Common myeloid progenitor, CD34-positive (primary cell): ENCODE measurements around the gene ATXN1.
"Not testable (repeated sequence)": the region's sequence is repeated elsewhere in the genome, so short reads cannot be mapped to it uniquely, and the experiment has no call there.

Experiments
- CTCF ChIA-PET: fragments of 350-600 bp; sonication (Branson Sonifier 250); formaldehyde crosslinking; loops from one replicate; lab custom pipeline; 2021; ENCODE audit warnings: antibody characterized with exemption; lab: Charles Lee
- POLR2A ChIA-PET: fragments of 350-600 bp; sonication (Branson Sonifier 250); formaldehyde crosslinking; loops from one replicate; lab custom pipeline; 2021; ENCODE audit warnings: antibody characterized with exemption; lab: Charles Lee
- DNase-seq, 3 donors: peaks; one replicate each; pipeline versions ENCODE4 v3.0.0 to v3.0.0-alpha.2; 2013
- H3K27ac ChIP-seq, 2 experiments: 1 replicate in 1 of 2; 2 replicates in 1 of 2; pipeline ENCODE4 v1.7.0; 2013; ENCODE audit warnings: inconsistent platforms in 2 of 2, low read length in 2 of 2, mild to moderate bottlenecking in 2 of 2, low read depth in 1 of 2, moderate library complexity in 1 of 2; ENCODE audit not compliant: severe bottlenecking in 2 of 2, insufficient read depth in 1 of 2, poor library complexity in 1 of 2
- H3K27me3 ChIP-seq, 5 experiments: replicated peaks in 2 of 5; 1 replicate in 3 of 5; 2 replicates in 2 of 5; pipeline versions ENCODE4 v1.6.1 to v1.7.0; 2013; ENCODE audit warnings: low read length in 4 of 5, mild to moderate bottlenecking in 2 of 5, moderate library complexity in 2 of 5, inconsistent platforms in 1 of 5; ENCODE audit not compliant: insufficient read depth in 5 of 5, control insufficient read depth in 4 of 5
- H3K36me3 ChIP-seq, 4 experiments: 1 replicate in 2 of 4; 2 replicates in 2 of 4; pipeline versions ENCODE4 v1.6.1 to v1.7.0; 2013; ENCODE audit warnings: low read length in 3 of 4, control low read depth in 1 of 4, mild to moderate bottlenecking in 1 of 4; ENCODE audit not compliant: control insufficient read depth in 4 of 4, insufficient read depth in 4 of 4
- H3K4me1 ChIP-seq, 4 experiments: 1 replicate in 3 of 4; 2 replicates in 1 of 4; pipeline versions ENCODE4 v1.6.1 to v1.7.1; 2013; ENCODE audit warnings: low read length in 3 of 4, mild to moderate bottlenecking in 3 of 4, control low read depth in 1 of 4, inconsistent platforms in 1 of 4, moderate library complexity in 1 of 4; ENCODE audit not compliant: control insufficient read depth in 4 of 4, insufficient read depth in 4 of 4; ENCODE audit errors: control extremely low read depth in 1 of 4
- H3K4me3 ChIP-seq, 7 experiments: 1 replicate in 4 of 7; 2 replicates in 3 of 7; pipeline versions ENCODE4 v1.5.1 to v1.7.0; 2013; ENCODE audit warnings: mild to moderate bottlenecking in 7 of 7, low read length in 6 of 7, moderate library complexity in 6 of 7, inconsistent platforms in 2 of 7, low read depth in 2 of 7, control low read depth in 1 of 7; ENCODE audit not compliant: insufficient read depth in 4 of 7, control insufficient read depth in 1 of 7; ENCODE audit errors: extremely low read depth in 1 of 7
- H3K9me3 ChIP-seq, 5 experiments: 1 replicate in 4 of 5; 2 replicates in 1 of 5; pipeline versions ENCODE4 v1.6.1 to v1.7.1; 2013; ENCODE audit warnings: low read length in 4 of 5, mild to moderate bottlenecking in 2 of 5, inconsistent platforms in 1 of 5, low read depth in 1 of 5, moderate library complexity in 1 of 5; ENCODE audit not compliant: control insufficient read depth in 4 of 5, insufficient read depth in 2 of 5; ENCODE audit errors: control extremely low read depth in 1 of 5
- WGBS: methylation state at CpG from one replicate; pipeline ENCODE4 v1.1.5; 2013; ENCODE audit not compliant: insufficient coverage; 5-methylcytosine and 5-hydroxymethylcytosine counted together

ATXN1 gene

DNA sequence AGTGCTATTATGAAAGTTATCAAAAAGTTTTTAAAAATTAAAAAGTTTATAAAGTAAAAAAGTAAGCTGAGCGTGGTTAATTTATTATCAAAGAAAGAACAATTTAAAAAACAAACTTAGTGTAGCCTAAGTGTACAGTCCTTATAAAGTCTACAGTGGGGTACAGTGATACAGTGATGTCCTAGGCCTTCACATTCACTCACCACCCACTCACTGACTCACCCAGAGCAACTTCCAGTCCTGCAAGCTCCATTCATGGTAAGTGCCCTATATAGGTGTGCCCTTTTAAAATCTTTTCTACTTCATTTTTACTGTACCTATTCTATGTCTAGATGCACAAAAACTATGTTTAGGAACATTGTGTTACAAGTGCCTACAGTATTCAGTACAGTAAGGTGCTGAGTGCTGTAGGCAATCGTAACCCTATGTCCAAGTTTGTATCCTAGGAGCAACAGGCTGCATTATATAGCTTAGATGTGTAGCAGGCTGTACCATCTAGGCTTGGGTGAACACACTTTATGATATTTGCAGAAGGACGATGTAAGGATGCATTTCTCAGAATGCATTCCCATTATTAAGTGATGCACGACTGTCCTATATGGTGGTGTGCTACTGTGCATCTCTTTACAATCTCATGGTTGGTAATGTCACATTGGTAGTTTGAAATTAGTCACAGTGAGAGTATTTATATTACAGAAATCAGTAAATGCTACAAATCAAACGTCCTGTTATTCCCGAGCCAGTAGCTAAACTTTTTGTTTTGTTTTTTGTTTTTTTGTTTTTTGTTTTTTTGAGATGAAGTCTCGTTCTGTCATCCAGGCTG lies 364.6 kb downstream of the ATXN1 start:
- 100% methylated on average over 3 of the region's 7 CpGs for WGBS
- DNase-seq: no peak
- Histone ChIP-seq H3K4me1 (no peaks in the 10 kb centered on the region), H3K36me3 (no peaks in the 10 kb centered on the region), H3K4me3 (no peak overlapping the region), H3K9me3 (no peaks in the 10 kb centered on the region), H3K27ac (no peak overlapping the region), H3K27me3 (no peaks in the 10 kb centered on the region)
- CTCF ChIA-PET: interaction anchor here (1.3 kb wide), 1 partner anchor 14 kb away, joined by 3 read pairs; no protein-coding TSS in a partner anchor
- POLR2A ChIA-PET: interaction anchor here (0.7 kb wide), 1 partner anchor 9 kb away, joined by 4 read pairs; no protein-coding TSS in a partner anchor

DNA sequence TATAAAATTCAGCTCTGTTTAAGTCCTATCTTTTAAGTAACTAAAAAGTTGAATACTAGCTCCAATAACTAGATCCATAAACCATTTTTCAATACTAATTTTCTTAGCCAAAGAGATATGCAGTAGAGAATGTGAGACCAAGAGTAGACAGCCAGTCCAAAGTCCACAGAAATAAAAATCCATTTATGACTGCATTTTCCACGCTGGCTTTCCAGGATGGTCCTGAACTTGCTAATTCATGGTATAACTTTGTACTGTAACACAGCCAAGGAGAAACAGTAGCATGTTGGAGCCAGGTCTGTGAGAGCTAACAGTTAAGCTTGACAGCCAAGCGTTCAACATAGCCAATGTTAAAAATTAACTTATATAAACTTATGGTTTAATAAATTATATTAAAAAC lies 366.6 kb downstream of the ATXN1 start:
- Histone ChIP-seq H3K27me3 (no peaks in the 10 kb centered on the region), H3K9me3 (no peaks in the 10 kb centered on the region), H3K27ac (no peak overlapping the region), H3K4me1 (no peaks in the 10 kb centered on the region), H3K4me3 (no peak overlapping the region), H3K36me3 (no peaks in the 10 kb centered on the region)
- POLR2A ChIA-PET: no interaction called here
- CTCF ChIA-PET: interaction anchor here (1.0 to 1.1 kb wide), 2 partner anchors 20 to 61 kb away, joined by 3 read pairs; no protein-coding TSS in a partner anchor
- WGBS: 89% methylated on average over 1 of the region's 2 CpGs
- no peak for DNase-seq

DNA sequence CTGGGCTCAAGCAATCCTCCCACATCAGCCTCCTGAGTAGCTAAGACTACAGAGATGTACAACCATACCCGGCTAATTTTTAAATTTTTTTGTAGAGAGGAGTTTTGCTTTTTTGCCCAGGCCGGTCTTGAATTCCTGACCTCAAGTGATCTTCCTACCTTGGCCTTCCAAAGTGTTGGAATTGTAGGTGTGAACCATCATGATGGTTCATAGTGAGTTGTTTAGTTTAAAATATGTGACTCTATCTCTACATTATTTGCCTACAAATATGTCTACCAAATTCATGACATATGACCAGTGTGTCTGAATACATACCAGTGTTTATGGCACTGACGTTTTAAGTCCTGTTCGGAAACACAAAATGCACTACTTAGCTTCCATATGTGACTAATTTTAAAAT lies 367.9 kb downstream of the ATXN1 start:
- Histone ChIP-seq H3K9me3 (no peaks in the 10 kb centered on the region), H3K4me3 (no peak overlapping the region), H3K4me1 (no peaks in the 10 kb centered on the region), H3K27ac (no peak overlapping the region), H3K36me3 (no peaks in the 10 kb centered on the region), H3K27me3 (no peaks in the 10 kb centered on the region)
- CTCF ChIA-PET: no interaction called here
- DNase-seq: no peak
- POLR2A ChIA-PET: no interaction called here
- no CpG with 5 or more reads among the region's 4 CpGs for WGBS

GRCh38 chr6:16392010-16392409 lies 369.2 kb downstream of the ATXN1 start:
- no peaks in the 10 kb centered on the region for H3K27me3 ChIP-seq
- ChIA-PET CTCF (no interaction called here), POLR2A (no interaction called here)
- DNase-seq: no peak
- no peaks in the 10 kb centered on the region for H3K4me1 ChIP-seq
- 100% methylated on average over 1 of the region's 1 CpG for WGBS
- H3K27ac ChIP-seq: no peak overlapping the region
- no peaks in the 10 kb centered on the region for H3K36me3 ChIP-seq
- H3K9me3 ChIP-seq: no peaks in the 10 kb centered on the region
- H3K4me3 ChIP-seq: no peak overlapping the region

- no peaks in the 10 kb centered on the region for H3K4me1 ChIP-seq
- H3K27me3 ChIP-seq: no peaks in the 10 kb centered on the region
- 0% methylated on average over 1 of the region's 2 CpGs for WGBS
- H3K27ac ChIP-seq: no peak overlapping the region
- DNase-seq: no peak
- ChIA-PET CTCF (no interaction called here), POLR2A (no interaction called here)
- no peak overlapping the region for H3K4me3 ChIP-seq
- no peaks in the 10 kb centered on the region for H3K36me3 ChIP-seq
- no peaks in the 10 kb centered on the region for H3K9me3 ChIP-seq
Measured at GRCh38 chr6:16391451-16391912, 369.8 kb downstream of the ATXN1 start.

GRCh38 chr6:16390909-16391450 lies 370.3 kb downstream of the ATXN1 start:
- no CpG with 5 or more reads among the region's 6 CpGs for WGBS
- H3K27ac ChIP-seq, H3K36me3 ChIP-seq, DNase-seq, H3K9me3 ChIP-seq, H3K4me3 ChIP-seq, H3K27me3 ChIP-seq, CTCF ChIA-PET, H3K4me1 ChIP-seq, POLR2A ChIA-PET: not testable (repeated sequence)

GRCh38 chr6:16389642-16390041 lies 371.6 kb downstream of the ATXN1 start:
- no peaks in the 10 kb centered on the region for H3K4me1 ChIP-seq
- no peaks in the 10 kb centered on the region for H3K36me3 ChIP-seq
- no peak overlapping the region for H3K27ac ChIP-seq
- DNase-seq: no peak
- H3K4me3 ChIP-seq: no peak overlapping the region
- H3K27me3 ChIP-seq: no peaks in the 10 kb centered on the region
- no peaks in the 10 kb centered on the region for H3K9me3 ChIP-seq
- WGBS: 100% methylated on average over 1 of the region's 2 CpGs
- ChIA-PET CTCF (interaction anchor here (0.8 to 1.0 kb wide), 2 partner anchors 81 to 697 kb away, joined by 3 read pairs; no protein-coding TSS in a partner anchor), POLR2A (no interaction called here)
